K562 (cell line): ENCODE measurements around the gene IFT27. TPM values are rescaled to one million over a fixed set of nuclear protein-coding genes. Genes with fewer than 3 reads are reported as not detected.

ENCODE experiments used
- ATAC-seq: fragments of 200-7000 bp; cut with Tn5 transposase; 3 replicates; pipeline ENCODE4 v1.9.1; 2020; ENCODE audit warnings: moderate library complexity
- BruUV-seq: library from RNA; stranded (reverse); fragments of 400-500 nt; replicated peaks from 2 replicates; lab custom pipeline; 2021; lab: Mats Ljungman, UMichigan
- CTCF ChIA-PET: fragments of 300-600 bp; formaldehyde crosslinking; extraction: SDS; loops from one replicate; lab custom pipeline; 2021; ENCODE audit warnings: low intra/inter-chr PET ratio; lab: Yijun Ruan, JAX
- POLR2A ChIA-PET: fragments of 300-600, 350-650 bp; sonication (Branson Sonifier 250); formaldehyde crosslinking; extraction: SDS; loops from one replicate; lab custom pipeline; 2021; ENCODE audit warnings: antibody characterized with exemption, inconsistent platforms; lab: Yijun Ruan, JAX
- DNase-seq, 4 experiments: peaks; one replicate each; pipeline versions ENCODE4 v3.0.0 to v3.0.0-alpha.2; 2011 to 2018; ENCODE audit warnings: low spot score in 3 of 4, mixed read lengths in 3 of 4; ENCODE audit errors: extremely low read depth in 1 of 4
- FAIRE-seq: peaks from 2 replicates; lab custom pipeline; 2011; peaks lifted over from hg19 to GRCh38; lab: Jason Lieb, UNC
- H2AFZ ChIP-seq: 2 replicates; pipeline ENCODE4 v1.6.0; 2011; ENCODE audit warnings: low read depth, low read length, control low read depth, inconsistent platforms
- H3K27ac ChIP-seq: fragments of 200-600 bp; 3 replicates; pipeline ENCODE4 v1.8.0; 2011; ENCODE audit warnings: low read depth, mild to moderate bottlenecking, control low read depth, inconsistent platforms, low read length, moderate library complexity, mixed read lengths; ENCODE audit errors: extremely low read depth
- H3K27me3 ChIP-seq, 2 experiments: fragments of 300-600 bp in 1 of 2; 2 replicates in 1 of 2; 3 replicates in 1 of 2; pipeline versions ENCODE4 v1.6.0 to v1.8.0; 2011; ENCODE audit warnings: inconsistent platforms in 2 of 2, low read length in 2 of 2, mild to moderate bottlenecking in 1 of 2, mixed read lengths in 1 of 2, moderate library complexity in 1 of 2; ENCODE audit not compliant: control insufficient read depth in 2 of 2, insufficient read depth in 2 of 2
- H3K36me3 ChIP-seq: fragments of 300-600 bp; 3 replicates; pipeline ENCODE4 v1.8.0; 2011; ENCODE audit warnings: mild to moderate bottlenecking, low read length, inconsistent platforms; ENCODE audit not compliant: control insufficient read depth, insufficient read depth
- H3K4me1 ChIP-seq, 2 experiments: fragments of 200-600 bp in 1 of 2; replicated peaks in 1 of 2; 2 replicates in 1 of 2; 3 replicates in 1 of 2; pipeline versions ENCODE4 v1.5.1 to v1.8.0; 2011; ENCODE audit warnings: inconsistent platforms in 2 of 2, low read length in 2 of 2, mild to moderate bottlenecking in 1 of 2, mixed read lengths in 1 of 2, moderate library complexity in 1 of 2; ENCODE audit not compliant: control insufficient read depth in 2 of 2, insufficient read depth in 2 of 2
- H3K4me2 ChIP-seq: 2 replicates; pipeline ENCODE4 v1.6.1; 2011; ENCODE audit warnings: low read length, control low read depth, inconsistent platforms, mixed read lengths; ENCODE audit not compliant: insufficient read depth
- H3K4me3 ChIP-seq: fragments of 200-600 bp; sonication (generic), shearing (Covaris generic); 2 replicates; pipeline ENCODE4 v1.5.1; 2016; ENCODE audit warnings: control low read depth, inconsistent platforms
- H3K79me2 ChIP-seq: fragments of 200-600 bp; 3 replicates; pipeline ENCODE4 v1.8.0; 2011; ENCODE audit warnings: low read length, inconsistent platforms; ENCODE audit not compliant: control insufficient read depth, insufficient read depth
- H3K9ac ChIP-seq, 2 experiments: 2 replicates each; pipeline versions ENCODE4 v1.6.0 to v1.6.1; 2011; ENCODE audit warnings: low read depth in 2 of 2, low read length in 2 of 2, control low read depth in 1 of 2, inconsistent platforms in 1 of 2, mild to moderate bottlenecking in 1 of 2, mixed read lengths in 1 of 2; ENCODE audit not compliant: insufficient read depth in 1 of 2
- H3K9me1 ChIP-seq: one replicate; pipeline ENCODE4 v1.6.0; 2011; ENCODE audit warnings: inconsistent platforms, mild to moderate bottlenecking, low read length, moderate library complexity; ENCODE audit not compliant: control insufficient read depth, insufficient read depth
- H3K9me3 ChIP-seq: replicated peaks from 2 replicates; pipeline ENCODE4 v1.5.1; 2011; ENCODE audit warnings: low read depth, low read length, inconsistent platforms; ENCODE audit not compliant: control insufficient read depth, insufficient read depth
- H4K20me1 ChIP-seq: replicated peaks from 2 replicates; pipeline ENCODE4 v1.6.1; 2011; ENCODE audit warnings: low read length, inconsistent platforms, mixed read lengths; ENCODE audit not compliant: control insufficient read depth, insufficient read depth
- ASH1L ChIP-seq: fragments of 450-650 bp; IDR thresholded peaks from 2 replicates; pipeline ENCODE4 v1.6.1; 2018; ENCODE audit warnings: borderline replicate concordance, mild to moderate bottlenecking, low read depth; ENCODE audit not compliant: partially characterized antibody
- FOXA1 ChIP-seq: fragments of 450-650 bp; IDR thresholded peaks from 2 replicates; pipeline ENCODE4 v1.6.1; 2016; ENCODE audit warnings: mild to moderate bottlenecking, borderline replicate concordance
- FUS ChIP-seq: fragments of 200-400 bp; formaldehyde crosslinking; optimal IDR thresholded peaks from 2 replicates; pipeline ENCODE3; 2017; ENCODE audit warnings: low read depth, low read length
- PBX2 ChIP-seq, 2 experiments: IDR thresholded peaks in 1 of 2; conservative IDR thresholded peaks in 1 of 2; 2 replicates each; pipeline ENCODE4 v1.6.1; 2016; ENCODE audit warnings: low read depth in 2 of 2, mild to moderate bottlenecking in 1 of 2, missing compliant biosample characterization in 1 of 2, missing genetic modification characterization in 1 of 2, moderate library complexity in 1 of 2
- SREBF2 ChIP-seq: sonication (generic); formaldehyde crosslinking; IDR thresholded peaks from 2 replicates; pipeline ENCODE4 v1.4.0; 2020; ENCODE audit warnings: mild to moderate bottlenecking, missing genetic modification reagents
- TAL1 ChIP-seq: fragments of 450-650 bp; IDR thresholded peaks from 2 replicates; pipeline ENCODE4 v1.6.1; 2016; ENCODE audit warnings: mild to moderate bottlenecking
- TCFL5 ChIP-seq: fragments of 250-450 bp; sonication (Bioruptor Pico); conservative IDR thresholded peaks from 2 replicates; pipeline ENCODE4 v1.6.1; 2021; ENCODE audit warnings: mild to moderate bottlenecking, moderate library complexity, matching md5 sums
- ZNF347 ChIP-seq: fragments of 450-650 bp; formaldehyde crosslinking; IDR thresholded peaks from 2 replicates; pipeline ENCODE4 v1.4.0; 2020; ENCODE audit warnings: low read depth, mild to moderate bottlenecking, moderate library complexity
- ZNF830 ChIP-seq: fragments of 250-450 bp; sonication (Bioruptor Pico); IDR thresholded peaks from 2 replicates; pipeline ENCODE4 v1.5.0; 2021; ENCODE audit warnings: mild to moderate bottlenecking
- WGBS: fragments of 100-300 bp; shearing (Covaris generic); methylation state at CpG from one replicate; pipeline ENCODE4 v1.1.6; 2016; ENCODE audit warnings: low coverage, mixed read lengths; ENCODE audit not compliant: insufficient coverage; ENCODE audit errors: missing lambda C conversion rate; 5-methylcytosine and 5-hydroxymethylcytosine counted together
- in situ Hi-C: fragments of 300-500 bp; cut with MboI; formaldehyde crosslinking; loops from 4 replicates; pipeline ENCODE4 v1.15.0; 2018; ENCODE audit warnings: inconsistent platforms, mixed read lengths
- intact Hi-C: fragments of 100-400 bp; cut with micrococcal nuclease; formaldehyde crosslinking; loops from 2 replicates; pipeline ENCODE4 v1.14.2; 2022
- polyA plus RNA-seq, 8 experiments: library from polyadenylated mRNA; depleted of rRNA in 4 of 8; stranded (reverse) in 5 of 8; unstranded in 3 of 8; fragments of >200 nt; fragmentation: Nextera tagmentation in 2 of 8; fragmentation: Illumina TruSeq in 1 of 8; extraction: Ambion mirVana in 2 of 8; extraction: Trizol in 1 of 8; gene quantifications; 2 replicates each; pipeline versions ENCODE4 v1.2.1 to v1.2.3, GENCODE V29; 2011 to 2014; ENCODE audit warnings: inconsistent platforms in 1 of 8, missing spikeins in 1 of 8
- total RNA-seq, 7 experiments: library from RNA; depleted of rRNA in 6 of 7; stranded (reverse); fragments of >200 nt in 6 of 7; fragmentation: Illumina TruSeq in 2 of 7; extraction: Trizol in 2 of 7; gene quantifications; 2 replicates each; pipeline versions ENCODE4 v1.2.1 to v1.2.3, GENCODE V29; 2011 to 2021; ENCODE audit warnings: low replicate concordance in 1 of 7

The IFT27 gene
- total and polyA plus RNA-seq, 9 of the 15 experiments (the other 6 are each of a cell fraction or from before 2014, with no cell fraction given) = 0.01 to 1.4 (median 0.14) TPM; not detected in 1

- Histone ChIP-seq H3K9me3 (no peaks in the 10 kb centered on the region), H3K4me1 (no peaks in the 10 kb centered on the region), H2AFZ (no peak overlapping the region), H3K9ac (no peak overlapping the region), H3K36me3 (no peaks in the 10 kb centered on the region), H3K4me2 (no peak overlapping the region), H3K9me1 (no peaks in the 10 kb centered on the region), H3K79me2 (no peaks in the 10 kb centered on the region), H3K27me3 (peaks cover 0 to 16% of the 10 kb centered on the region in 2 experiments; a peak in 3 of 5 replicates)
- 0% methylated on average over 3 of the region's 5 CpGs for WGBS
- CTCF ChIA-PET = no interaction called here
- no peak for DNase-seq
- BruUV-seq = no TSS peak
- in situ Hi-C loops = no loop called here
- no peak for FAIRE-seq
- intact Hi-C loops = no loop called here
- ATAC-seq = no peak
- TF ChIP-seq ZNF830 (CRISPR knock-in tag) (no peak), FOXA1 (no peak), FUS (no peak), PBX2 (CRISPR knock-in tag; IDR thresholded peaks at IDR 0.05; ENCODE audit: low read depth) (no peak), PBX2 (tag; conservative IDR thresholded peaks at IDR 0.05; ENCODE audit: low read depth) (no peak), SREBF2 (CRISPR knock-in tag) (no peak), TAL1 (no peak), TCFL5 (CRISPR knock-in tag) (no peak), ZNF347 (CRISPR knock-in tag) (no peak), ASH1L (no peak)
- TF ChIP-seq, all 486 proteins: peak for 0
- no peak overlapping the region for H3K27ac ChIP-seq
- no peak overlapping the region for H3K4me3 ChIP-seq
- no peaks in the 10 kb centered on the region for H4K20me1 ChIP-seq
- POLR2A ChIA-PET = interaction anchor here (0.6 kb wide), 1 partner anchor 10 kb away, joined by 3 read pairs; no protein-coding TSS in a partner anchor
Measured at GRCh38 chr22:36728505-36728904, 47.4 kb downstream of the IFT27 start.
